Measurements from ENCODE around the gene SMIM45.

DNA sequence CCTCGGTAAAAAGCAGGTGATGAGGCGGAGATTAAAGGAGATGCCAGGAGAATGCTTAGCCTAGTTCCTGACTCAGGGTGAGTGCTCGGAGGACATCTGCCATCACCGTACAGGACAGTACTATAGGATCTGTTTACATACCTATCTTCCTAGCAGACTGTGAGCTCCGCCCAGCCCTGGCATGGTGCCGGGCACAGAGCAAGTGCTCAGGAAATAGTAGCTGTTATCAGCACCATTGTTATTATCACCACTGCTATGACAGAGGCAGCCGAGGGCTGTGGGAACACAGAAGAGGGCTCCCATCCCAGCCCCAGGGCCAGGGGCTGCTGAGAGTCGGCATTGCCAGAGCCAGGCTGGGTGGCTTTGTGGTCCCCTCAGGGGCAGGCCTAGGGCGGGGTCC is 16.7 kb downstream of the SMIM45 start:
- TF ChIP-seq, protein P1, sequence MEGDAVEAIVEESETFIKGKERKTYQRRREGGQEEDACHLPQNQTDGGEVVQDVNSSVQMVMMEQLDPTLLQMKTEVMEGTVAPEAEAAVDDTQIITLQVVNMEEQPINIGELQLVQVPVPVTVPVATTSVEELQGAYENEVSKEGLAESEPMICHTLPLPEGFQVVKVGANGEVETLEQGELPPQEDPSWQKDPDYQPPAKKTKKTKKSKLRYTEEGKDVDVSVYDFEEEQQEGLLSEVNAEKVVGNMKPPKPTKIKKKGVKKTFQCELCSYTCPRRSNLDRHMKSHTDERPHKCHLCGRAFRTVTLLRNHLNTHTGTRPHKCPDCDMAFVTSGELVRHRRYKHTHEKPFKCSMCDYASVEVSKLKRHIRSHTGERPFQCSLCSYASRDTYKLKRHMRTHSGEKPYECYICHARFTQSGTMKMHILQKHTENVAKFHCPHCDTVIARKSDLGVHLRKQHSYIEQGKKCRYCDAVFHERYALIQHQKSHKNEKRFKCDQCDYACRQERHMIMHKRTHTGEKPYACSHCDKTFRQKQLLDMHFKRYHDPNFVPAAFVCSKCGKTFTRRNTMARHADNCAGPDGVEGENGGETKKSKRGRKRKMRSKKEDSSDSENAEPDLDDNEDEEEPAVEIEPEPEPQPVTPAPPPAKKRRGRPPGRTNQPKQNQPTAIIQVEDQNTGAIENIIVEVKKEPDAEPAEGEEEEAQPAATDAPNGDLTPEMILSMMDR (conservative IDR thresholded peaks at IDR 0.05): no peak
- no peak for TF ChIP-seq EZH2 (IDR thresholded peaks at IDR 0.05; ENCODE audit: low read depth)

All from PC-9 (cell line).